Liver (tissue), 3 donors: ENCODE data around the gene BRF1.

ENCODE experiments used
- JUND ChIP-seq, 2 donors: IDR thresholded peaks; 2 replicates each; pipeline ENCODE4 v1.6.1; 2016; ENCODE audit warnings: antibody characterized with exemption in 2 of 2
- TAF1 ChIP-seq: conservative IDR thresholded peaks from 2 replicates; pipeline ENCODE4 v1.6.1; 2016; ENCODE audit warnings: antibody characterized with exemption, mild to moderate bottlenecking
- YY1 ChIP-seq: IDR thresholded peaks from 2 replicates; pipeline ENCODE4 v1.6.1; 2016; ENCODE audit warnings: antibody characterized with exemption, mild to moderate bottlenecking
- TF ChIP-seq, protein P1 (sequence below): IDR thresholded peaks from 2 replicates; pipeline ENCODE4 v1.6.1; 2016; ENCODE audit warnings: antibody characterized with exemption
- TF ChIP-seq, protein P2 (sequence below): fragments of 150-350 bp; IDR thresholded peaks from 2 replicates; pipeline ENCODE4 v1.5.1; 2017; ENCODE audit warnings: improper control_type of control experiment, low read depth, low read length; ENCODE audit not compliant: missing input control
- donor health status: healthy.
- donor health status: healthy.

DNA sequence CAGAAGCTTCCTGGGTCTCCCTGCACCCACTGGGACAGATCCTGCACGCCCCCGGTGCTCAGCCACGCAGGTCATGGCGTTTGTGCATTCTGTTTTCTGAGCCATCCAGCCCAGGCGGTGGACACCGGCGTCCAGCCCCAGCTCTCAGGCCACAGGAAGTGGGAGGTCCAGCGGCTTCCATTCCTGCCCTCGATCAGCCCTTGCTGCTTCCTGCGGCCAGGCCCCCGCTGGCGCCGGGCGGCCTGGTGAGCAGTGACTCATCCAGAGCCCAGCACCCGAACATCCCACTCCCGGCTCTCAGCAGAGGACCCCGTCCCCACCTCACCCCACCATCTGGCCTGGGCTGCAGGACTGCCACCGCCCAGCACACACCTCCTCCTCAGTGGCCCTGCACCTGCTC, 101.7 kb downstream of the BRF1 start:
- TF ChIP-seq, protein P1, sequence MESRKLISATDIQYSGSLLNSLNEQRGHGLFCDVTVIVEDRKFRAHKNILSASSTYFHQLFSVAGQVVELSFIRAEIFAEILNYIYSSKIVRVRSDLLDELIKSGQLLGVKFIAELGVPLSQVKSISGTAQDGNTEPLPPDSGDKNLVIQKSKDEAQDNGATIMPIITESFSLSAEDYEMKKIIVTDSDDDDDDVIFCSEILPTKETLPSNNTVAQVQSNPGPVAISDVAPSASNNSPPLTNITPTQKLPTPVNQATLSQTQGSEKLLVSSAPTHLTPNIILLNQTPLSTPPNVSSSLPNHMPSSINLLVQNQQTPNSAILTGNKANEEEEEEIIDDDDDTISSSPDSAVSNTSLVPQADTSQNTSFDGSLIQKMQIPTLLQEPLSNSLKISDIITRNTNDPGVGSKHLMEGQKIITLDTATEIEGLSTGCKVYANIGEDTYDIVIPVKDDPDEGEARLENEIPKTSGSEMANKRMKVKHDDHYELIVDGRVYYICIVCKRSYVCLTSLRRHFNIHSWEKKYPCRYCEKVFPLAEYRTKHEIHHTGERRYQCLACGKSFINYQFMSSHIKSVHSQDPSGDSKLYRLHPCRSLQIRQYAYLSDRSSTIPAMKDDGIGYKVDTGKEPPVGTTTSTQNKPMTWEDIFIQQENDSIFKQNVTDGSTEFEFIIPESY: no peak
- TF ChIP-seq, protein P2, sequence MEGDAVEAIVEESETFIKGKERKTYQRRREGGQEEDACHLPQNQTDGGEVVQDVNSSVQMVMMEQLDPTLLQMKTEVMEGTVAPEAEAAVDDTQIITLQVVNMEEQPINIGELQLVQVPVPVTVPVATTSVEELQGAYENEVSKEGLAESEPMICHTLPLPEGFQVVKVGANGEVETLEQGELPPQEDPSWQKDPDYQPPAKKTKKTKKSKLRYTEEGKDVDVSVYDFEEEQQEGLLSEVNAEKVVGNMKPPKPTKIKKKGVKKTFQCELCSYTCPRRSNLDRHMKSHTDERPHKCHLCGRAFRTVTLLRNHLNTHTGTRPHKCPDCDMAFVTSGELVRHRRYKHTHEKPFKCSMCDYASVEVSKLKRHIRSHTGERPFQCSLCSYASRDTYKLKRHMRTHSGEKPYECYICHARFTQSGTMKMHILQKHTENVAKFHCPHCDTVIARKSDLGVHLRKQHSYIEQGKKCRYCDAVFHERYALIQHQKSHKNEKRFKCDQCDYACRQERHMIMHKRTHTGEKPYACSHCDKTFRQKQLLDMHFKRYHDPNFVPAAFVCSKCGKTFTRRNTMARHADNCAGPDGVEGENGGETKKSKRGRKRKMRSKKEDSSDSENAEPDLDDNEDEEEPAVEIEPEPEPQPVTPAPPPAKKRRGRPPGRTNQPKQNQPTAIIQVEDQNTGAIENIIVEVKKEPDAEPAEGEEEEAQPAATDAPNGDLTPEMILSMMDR: no peak
- TF ChIP-seq YY1 (no peak), JUND (IDR thresholded peaks at IDR 0.05) (peak in 1 of 2 donors; percentile 34), TAF1 (no peak)
